Ovary (tissue), 9 donors: Measurements from ENCODE around the gene SEPTIN7. TPM values are rescaled to one million over a fixed set of nuclear protein-coding genes. Genes with fewer than 3 reads are reported as not detected.

Experiments
- DNase-seq, 5 donors: peaks; one replicate each; pipeline ENCODE4 v3.0.0-alpha.2; 2019 to 2020
- H3K27ac ChIP-seq, 2 donors: fragments of 200-600 bp; one replicate each; pipeline versions ENCODE4 v1.5.1 to v1.8.0; 2019 to 2022
- H3K27me3 ChIP-seq: fragments of 200-600 bp; one replicate; pipeline ENCODE4 v1.8.0; 2022
- H3K36me3 ChIP-seq: fragments of 200-600 bp; sonication (generic); one replicate; pipeline ENCODE4 v1.5.1; 2019
- H3K4me1 ChIP-seq: one replicate; pipeline ENCODE4 v1.8.1; 2013; ENCODE audit warnings: mild to moderate bottlenecking, moderate library complexity; ENCODE audit not compliant: insufficient read depth
- H3K4me3 ChIP-seq: fragments of 200-600 bp; sonication (generic); one replicate; pipeline ENCODE4 v1.5.1; 2017
- H3K9me3 ChIP-seq, 2 donors: fragments of 200-600 bp in 1 of 2; sonication (generic) in 1 of 2; one replicate each; pipeline versions ENCODE4 v1.5.1 to v1.8.1; 2013 to 2019; ENCODE audit warnings: mild to moderate bottlenecking in 1 of 2, moderate library complexity in 1 of 2
- CTCF ChIP-seq, 3 donors: fragments of 450-650 bp in 2 of 3; fragments of 200-600 bp in 1 of 3; IDR thresholded peaks; one replicate each; pipeline versions ENCODE4 v1.5.1 to v1.8.0; 2016 to 2022; ENCODE audit warnings: antibody characterized with exemption in 3 of 3, mild to moderate bottlenecking in 1 of 3
- EP300 ChIP-seq: sonication (generic); formaldehyde crosslinking; IDR thresholded peaks from one replicate; pipeline ENCODE4 v1.6.1; 2017; ENCODE audit warnings: antibody characterized with exemption
- POLR2A ChIP-seq: fragments of 450-650 bp; IDR thresholded peaks from one replicate; pipeline ENCODE4 v1.6.1; 2017; ENCODE audit warnings: antibody characterized with exemption, mild to moderate bottlenecking, moderate library complexity
- WGBS, 3 donors: extraction: QIAGEN DNeasy Blood & Tissue Kit in 1 of 3; methylation state at CpG; one replicate each; pipeline versions ENCODE4 v1.1.5 to v1.1.7; 2013 to 2017; 5-methylcytosine and 5-hydroxymethylcytosine counted together
- intact Hi-C, 4 donors: fragments of 100-400 bp; cut with DNase I; formaldehyde crosslinking; loops; one replicate each; pipeline versions ENCODE4 v1.11.0 to v1.15.1; 2022 to 2023
- polyA plus RNA-seq, 2 donors: library from polyadenylated mRNA; stranded (reverse); fragments of 200-250 nt in 1 of 2; fragments of 350-450 nt in 1 of 2; fragmentation: Illumina TruSeq in 1 of 2; extraction: RNeasy Lipid Tissue Mini Kit (QIAGEN cat#74804) in 1 of 2; gene quantifications; one replicate each; pipeline ENCODE4 v1.2.3, GENCODE V29; 2013 to 2014
- total RNA-seq, 7 donors: library from RNA; depleted of rRNA in 2 of 7; stranded (reverse); fragments of >200 nt in 2 of 7; fragmentation: NEBNext Ultra II Directional in 3 of 7; extraction: Animal tissue kit (Norgen Biotek cat#: 25700) in 3 of 7; gene quantifications; one replicate each; pipeline versions ENCODE4 v1.1.0 to v1.2.4, GENCODE V29; 2016 to 2023
- donor health status: DM: no; HTN: no; CAD: no; lungs with moderate emphysema.
- donor health status: DM: no; HTN: no; CAD: no.
- donor health status: Bipolar disorder and iron deficiency.
- donor health status: DM: yes; HTN: yes; CAD: no.
- donor health status: DM: no; HTN: no; CAD: no.
- donor health status: DM: yes; HTN: yes; CAD: no.

Gene SEPTIN7
- total and polyA plus RNA-seq, 9 donors = 141 to 356 (median 234) TPM

- H3K36me3 ChIP-seq = no peaks in the 10 kb centered on the region
- WGBS, 3 donors = 8 to 23% (median 11%) methylated on average over 3 of the region's 3 CpGs
- no peak for TF ChIP-seq POLR2A
- no peak for TF ChIP-seq CTCF (IDR thresholded peaks at IDR 0.05)
- no peak for TF ChIP-seq EP300
- no peak overlapping the region for H3K4me3 ChIP-seq
- intact Hi-C loops = no loop called here
- no peak for DNase-seq
- H3K4me1 ChIP-seq = peaks cover 5% of the 10 kb centered on the region
- no peaks in the 10 kb centered on the region for H3K9me3 ChIP-seq
- H3K27me3 ChIP-seq = no peaks in the 10 kb centered on the region
- H3K27ac ChIP-seq = peak overlapping the region in 1 of 2 donors; percentile 28
Observed at GRCh38 chr7:35762781-35763180, 38.1 kb upstream of the SEPTIN7 start.

- TF ChIP-seq EP300 (no peak), CTCF (IDR thresholded peaks at IDR 0.05) (no peak), POLR2A (no peak)
- Histone ChIP-seq H3K9me3 (no peaks in the 10 kb centered on the region), H3K27me3 (no peaks in the 10 kb centered on the region), H3K36me3 (no peaks in the 10 kb centered on the region), H3K27ac (no peak overlapping the region), H3K4me1 (no peaks in the 10 kb centered on the region), H3K4me3 (no peak overlapping the region)
- no peak for DNase-seq
- intact Hi-C loops = no loop called here
- 96% methylated on average over 20 of the region's 20 CpGs for WGBS, 3 donors
Observed at GRCh38 chr7:35768346-35768745, 32.5 kb upstream of the SEPTIN7 start.

GRCh38 chr7:35771776-35772175 lies 29.1 kb upstream of the SEPTIN7 start:
- Histone ChIP-seq H3K27me3 (no peaks in the 10 kb centered on the region), H3K4me3 (no peak overlapping the region), H3K4me1 (no peaks in the 10 kb centered on the region), H3K27ac (no peak overlapping the region), H3K36me3 (no peaks in the 10 kb centered on the region), H3K9me3 (no peaks in the 10 kb centered on the region)
- TF ChIP-seq CTCF (IDR thresholded peaks at IDR 0.05) (no peak), POLR2A (no peak), EP300 (no peak)
- DNase-seq = no peak
- intact Hi-C loops = no loop called here

GRCh38 chr7:35773994-35774393 lies 26.9 kb upstream of the SEPTIN7 start:
- WGBS, 3 donors = 95 to 97% (median 96%) methylated on average over 3 of the region's 3 CpGs
- intact Hi-C loops = no loop called here
- Histone ChIP-seq H3K27me3 (no peaks in the 10 kb centered on the region), H3K4me3 (no peak overlapping the region), H3K27ac (no peak overlapping the region), H3K4me1 (no peaks in the 10 kb centered on the region), H3K36me3 (no peaks in the 10 kb centered on the region), H3K9me3 (no peaks in the 10 kb centered on the region)
- DNase-seq = no peak
- TF ChIP-seq EP300 = no peak
- no peak for TF ChIP-seq POLR2A
- no peak for TF ChIP-seq CTCF (IDR thresholded peaks at IDR 0.05)

GRCh38 chr7:35776686-35777085 lies 24.2 kb upstream of the SEPTIN7 start:
- H3K27me3 ChIP-seq = no peaks in the 10 kb centered on the region
- H3K36me3 ChIP-seq = no peaks in the 10 kb centered on the region
- no peak for DNase-seq
- WGBS, 3 donors = 21 to 42% (median 29%) methylated on average over 1 of the region's 1 CpG
- no peak overlapping the region for H3K27ac ChIP-seq
- no peak overlapping the region for H3K4me3 ChIP-seq
- intact Hi-C loops = no loop called here
- TF ChIP-seq EP300 (no peak), CTCF (IDR thresholded peaks at IDR 0.05) (no peak), POLR2A (no peak)
- H3K9me3 ChIP-seq = no peaks in the 10 kb centered on the region
- H3K4me1 ChIP-seq = no peaks in the 10 kb centered on the region
